NCI-H524 (cell line): ENCODE data around the gene CASKIN1.

Experiments used
- DNase-seq, 2 experiments: peaks; one replicate each; lab custom pipeline; 2025; lab: John Stamatoyannopoulos, UW

CASKIN1 gene

GRCh38 chr16:2156849-2157224, 39.6 kb downstream of the CASKIN1 start:
- DNase-seq, result no peak

GRCh38 chr16:2155977-2156848, 40.2 kb downstream of the CASKIN1 start:
- peak in 1 of 2 experiments; percentile 22 for DNase-seq

- DNase-seq, result peak; percentile 100
Observed at GRCh38 chr16:2155091-2155950, 41.1 kb downstream of the CASKIN1 start, which contains the start of gene TRAF7. Gene TRAF7 (plus strand): TSS chr16:2155782. CDS start chr16:2163921, 8,139 bp downstream.

- peak in 1 of 2 experiments; percentile 45 for DNase-seq
Observed at GRCh38 chr16:2154533-2155090, 41.8 kb downstream of the CASKIN1 start.

- peak in 1 of 2 experiments; percentile 64 for DNase-seq
Observed at GRCh38 chr16:2152695-2153506, 43.5 kb downstream of the CASKIN1 start.

GRCh38 chr16:2151188-2152091, 45.0 kb downstream of the CASKIN1 start:
- DNase-seq, result peak in 1 of 2 experiments; percentile 55

GRCh38 chr16:2150418-2151187, 45.8 kb downstream of the CASKIN1 start:
- DNase-seq, result peak; percentile 99

- DNase-seq, result peak in 1 of 2 experiments; percentile 37
Observed at GRCh38 chr16:2149630-2150417, 46.6 kb downstream of the CASKIN1 start.

GRCh38 chr16:2148714-2149629, 47.4 kb downstream of the CASKIN1 start:
- peak in 1 of 2 experiments; percentile 68 for DNase-seq

GRCh38 chr16:2147981-2148671, 48.3 kb downstream of the CASKIN1 start, which contains the start of gene RAB26:
Gene RAB26 (plus strand): TSS chr16:2148625. CDS start chr16:2148784, 159 bp downstream.
- peak; percentile 93 to 97 for DNase-seq

- peak in 1 of 2 experiments; percentile 45 for DNase-seq
Observed at GRCh38 chr16:2147378-2147777, 49.0 kb downstream of the CASKIN1 start.

GRCh38 chr16:2145843-2146242, 50.6 kb downstream of the CASKIN1 start:
- no peak for DNase-seq

- DNase-seq, result no peak
Observed at GRCh38 chr16:2143878-2144485, 52.4 kb downstream of the CASKIN1 start.

GRCh38 chr16:2142942-2143877, 53.2 kb downstream of the CASKIN1 start:
- peak; percentile 24 to 60 for DNase-seq

GRCh38 chr16:2135770-2136490, 60.5 kb downstream of the CASKIN1 start, which contains the start of gene PKD1:
Gene PKD1 (minus strand): TSS chr16:2135898. CDS start chr16:2135689, 209 bp downstream.
- DNase-seq, result peak; percentile 79 to 90
